Stimulated activated CD8-positive, alpha-beta memory T cell treated with anti-CD3 and anti-CD28 coated beads, Interleukin-15, amount 100 ng/mL, for 4 hours (primary cell): ENCODE measurements around the gene ATP8B4.

ENCODE experiments used
- DNase-seq, 2 donors: peaks; one replicate each; pipeline ENCODE4 v3.0.0-alpha.2; 2020; ENCODE audit warnings: low read depth in 2 of 2

ATP8B4 gene

GRCh38 chr15:49934487-49934886 lies 184.5 kb downstream of the ATP8B4 start:
- DNase-seq = no peak

- no peak for DNase-seq
These were observed 191.7 kb downstream of the ATP8B4 start for GRCh38 chr15:49927189-49927861.

GRCh38 chr15:49926740-49927139 lies 192.3 kb downstream of the ATP8B4 start:
- DNase-seq = no peak

- DNase-seq = no peak
These were observed 195.4 kb downstream of the ATP8B4 start for GRCh38 chr15:49923671-49924070.

- DNase-seq = no peak
These were observed 200.0 kb downstream of the ATP8B4 start for GRCh38 chr15:49919034-49919433.

DNA sequence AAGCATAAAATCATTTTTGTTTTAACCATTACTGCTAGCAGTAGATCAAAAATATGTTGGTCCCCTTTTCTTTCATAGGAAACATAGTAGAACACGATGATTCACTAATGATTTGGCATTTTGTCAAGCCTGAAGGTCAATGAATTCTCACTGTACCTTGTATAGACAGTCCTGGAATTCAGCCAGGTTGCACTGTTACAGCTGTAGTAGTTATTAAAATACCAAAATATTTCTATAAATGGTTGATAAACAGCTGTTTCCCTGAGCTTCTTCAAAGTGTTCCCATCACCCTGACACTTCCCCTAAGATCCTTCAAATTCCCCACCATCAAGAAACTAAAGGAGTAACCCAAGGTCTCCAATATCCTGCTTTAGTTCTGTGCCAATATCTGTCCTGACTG lies 200.9 kb downstream of the ATP8B4 start:
- DNase-seq = no peak

DNA sequence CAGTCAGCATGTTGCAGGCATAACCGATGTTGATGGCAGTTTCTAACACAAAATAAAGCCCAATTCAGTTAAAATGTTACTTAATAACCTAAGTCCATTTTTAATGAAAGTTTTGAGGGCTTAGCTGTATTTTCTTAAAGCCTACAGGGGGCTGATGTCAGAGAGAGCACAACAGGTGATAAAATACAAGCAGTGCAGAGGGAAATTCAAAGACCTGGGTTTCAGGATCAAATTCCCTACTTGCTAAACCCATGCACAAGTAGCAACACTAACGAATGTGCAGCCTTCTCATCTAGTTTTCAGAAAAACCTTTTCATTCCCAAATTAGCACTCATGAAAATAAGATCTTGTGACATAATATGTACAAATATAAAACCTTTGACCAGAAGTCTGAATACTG lies 202.0 kb downstream of the ATP8B4 start:
- DNase-seq = no peak

DNA sequence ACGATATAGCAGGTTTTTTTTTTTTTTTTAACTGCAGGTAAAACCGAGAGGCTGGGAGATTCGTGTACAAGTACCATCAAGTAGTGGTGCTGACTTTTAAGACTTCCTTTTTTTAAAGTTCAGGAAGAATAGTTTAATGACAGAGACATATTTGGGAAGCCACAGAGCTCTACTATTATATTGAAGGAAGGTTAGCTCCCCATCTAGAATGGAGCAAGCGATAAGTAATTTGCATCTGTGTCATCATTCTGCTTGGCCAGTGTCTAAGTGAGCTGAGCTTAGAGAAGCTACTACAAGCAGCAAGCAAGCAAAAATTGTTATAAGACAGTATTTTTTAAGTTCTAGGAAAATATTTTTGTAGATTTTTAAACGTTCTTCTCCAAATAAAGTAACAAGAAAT lies 203.2 kb downstream of the ATP8B4 start:
- DNase-seq = no peak

DNA sequence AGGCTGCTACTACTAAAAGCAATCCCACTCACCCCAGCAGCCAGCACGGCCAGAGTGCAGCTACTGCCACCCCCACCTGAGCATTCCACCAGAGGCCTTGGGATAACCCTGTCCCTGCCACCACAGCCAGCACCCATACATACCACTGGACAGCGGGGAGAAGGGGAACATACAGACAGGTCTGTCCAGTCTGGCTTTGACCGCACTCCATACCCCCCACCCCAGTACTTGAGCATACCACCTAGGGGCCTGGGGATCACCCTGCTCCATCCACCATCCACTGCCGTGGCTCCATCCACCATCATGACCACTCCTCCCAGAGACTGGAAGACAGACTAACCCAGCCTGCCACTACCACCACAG lies 210.1 kb downstream of the ATP8B4 start:
- no peak for DNase-seq

- no peak for DNase-seq
These were observed 210.6 kb downstream of the ATP8B4 start for GRCh38 chr15:49908236-49908932.

- no peak for DNase-seq
These were observed 212.1 kb downstream of the ATP8B4 start for GRCh38 chr15:49906966-49907365.

DNA sequence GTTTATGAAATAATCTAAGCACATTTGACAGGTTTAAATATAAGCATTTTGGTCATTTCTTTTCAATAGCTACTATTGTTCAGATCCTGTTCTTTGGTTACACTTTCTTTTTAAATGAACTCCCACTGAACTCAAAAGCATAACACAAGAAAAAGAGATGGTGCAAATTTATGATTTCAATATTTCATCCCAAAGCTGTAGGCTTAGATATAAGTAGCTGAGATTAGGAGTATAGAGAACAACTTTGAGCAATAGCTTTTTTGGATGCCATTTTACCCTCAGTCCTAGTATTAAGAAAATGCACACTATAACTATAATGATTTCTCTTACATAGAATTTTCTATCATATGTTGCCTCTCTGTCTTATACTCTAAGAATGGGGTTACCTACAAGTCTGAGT lies 213.8 kb downstream of the ATP8B4 start:
- no peak for DNase-seq

DNA sequence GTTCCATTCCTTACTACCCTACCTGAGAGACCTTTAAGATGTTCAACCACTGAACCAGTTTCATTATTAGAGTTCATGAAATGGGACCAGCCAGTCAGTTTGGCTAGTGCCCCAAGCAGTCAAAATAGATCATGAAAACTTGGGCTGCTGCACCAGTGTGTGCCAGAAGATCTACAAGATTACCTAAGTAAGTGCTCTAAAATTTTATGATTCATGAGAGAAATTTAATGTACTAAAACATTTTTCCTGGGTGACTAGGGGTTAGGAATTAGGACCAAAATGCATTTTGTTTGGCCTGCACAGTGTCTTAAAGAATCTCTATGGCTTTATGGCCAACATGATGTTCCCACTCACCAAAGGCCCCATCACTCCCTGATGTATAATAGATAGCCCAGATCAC lies 214.7 kb downstream of the ATP8B4 start:
- DNase-seq = no peak

GRCh38 chr15:49902685-49903501 lies 216.1 kb downstream of the ATP8B4 start:
- DNase-seq = no peak

DNA sequence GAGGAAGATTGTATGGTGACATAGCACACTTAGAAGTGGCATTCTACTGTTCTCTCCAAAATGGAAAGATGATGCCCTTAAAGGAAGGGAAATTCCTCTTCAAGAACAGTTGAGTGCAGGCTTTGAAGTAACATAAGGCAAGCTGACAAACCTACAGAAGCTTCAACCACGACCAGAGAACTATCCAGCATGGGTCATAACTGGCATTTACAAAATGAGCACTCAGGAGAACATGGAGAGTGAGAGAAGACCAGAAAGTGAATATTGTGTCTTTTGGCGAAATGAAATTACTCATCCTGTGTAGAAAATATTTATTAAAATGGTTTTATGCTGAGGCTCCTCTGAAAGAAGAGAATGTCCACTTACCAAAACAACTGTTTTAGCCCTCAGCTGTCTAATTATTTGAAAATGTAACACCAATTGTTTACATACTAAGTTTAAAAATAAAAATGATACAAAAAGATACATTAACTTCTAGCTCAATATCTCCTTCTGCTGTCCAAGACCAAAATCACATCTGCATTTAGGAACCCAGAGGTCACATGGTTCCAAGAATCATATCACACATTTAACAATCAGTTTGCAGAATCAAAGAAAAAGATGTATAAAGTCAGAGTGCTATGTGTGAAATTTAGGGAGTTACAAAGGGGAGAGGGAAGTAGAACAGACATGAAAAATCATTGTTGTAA lies 216.9 kb downstream of the ATP8B4 start:
- no peak for DNase-seq

- no peak for DNase-seq
These were observed 217.7 kb downstream of the ATP8B4 start for GRCh38 chr15:49901321-49901720.

DNA sequence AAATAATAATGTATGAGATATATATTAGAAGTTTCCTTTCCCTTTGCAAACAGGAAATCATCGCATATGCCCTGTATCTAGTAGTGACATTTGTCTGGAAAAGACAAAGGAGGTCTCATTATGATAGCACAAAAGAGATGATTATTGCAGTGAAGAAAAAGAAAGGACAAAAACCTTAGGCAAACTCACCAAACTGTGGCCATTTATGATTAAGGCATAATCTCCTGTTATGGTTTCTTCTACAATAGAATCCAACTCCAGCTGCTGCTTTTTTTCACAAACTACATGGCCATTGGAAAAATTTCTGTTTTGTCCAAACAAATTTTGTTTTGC lies 218.2 kb downstream of the ATP8B4 start:
- no peak for DNase-seq

GRCh38 chr15:49900006-49900902 lies 218.8 kb downstream of the ATP8B4 start:
- DNase-seq = no peak

DNA sequence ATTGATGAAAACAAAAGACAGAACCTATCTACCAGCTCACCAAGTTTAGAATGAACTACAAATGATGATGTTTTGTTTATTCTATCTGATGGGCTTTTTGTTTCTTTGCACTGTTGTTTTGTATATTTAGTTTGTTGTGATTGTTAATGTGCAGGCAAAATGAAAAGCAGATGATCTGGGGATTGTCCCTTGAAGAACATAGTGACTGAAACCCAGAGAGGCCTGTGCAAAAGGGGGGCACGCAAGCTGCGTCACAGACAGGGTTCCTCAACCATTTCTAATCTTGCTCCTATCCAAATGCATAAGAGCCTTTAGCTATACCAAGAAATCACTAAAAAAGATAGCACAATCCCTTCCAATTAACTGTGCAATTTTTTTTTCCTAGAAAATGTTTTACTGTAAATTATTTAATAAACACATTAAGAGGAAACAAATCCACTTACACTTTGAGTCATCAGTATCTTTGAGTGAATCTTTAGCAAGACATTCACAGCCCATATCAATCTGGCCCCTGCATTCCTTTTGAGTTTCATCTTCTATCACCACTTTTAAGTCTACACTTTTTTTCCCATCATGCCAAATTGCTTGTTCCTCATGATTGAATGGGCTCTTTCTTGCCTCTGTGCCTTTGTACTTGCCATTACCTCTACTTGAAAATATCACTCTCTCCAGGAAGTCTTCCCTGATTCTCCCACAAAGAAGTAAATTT lies 220.3 kb downstream of the ATP8B4 start:
- DNase-seq = no peak

GRCh38 chr15:49898097-49898496 lies 220.9 kb downstream of the ATP8B4 start:
- DNase-seq = no peak
